Uterus (tissue), 4 donors: ENCODE measurements around the gene VPS9D1. TPM values are rescaled to one million over a fixed set of nuclear protein-coding genes. Genes with fewer than 3 reads are reported as not detected.

ENCODE experiments used
- DNase-seq, 2 donors: peaks; one replicate each; pipeline ENCODE4 v3.0.0-alpha.2; 2019 to 2020
- H3K27ac ChIP-seq, 2 donors: fragments of 200-600 bp; sonication (generic); 1 replicate in 1 of 2; 2 replicates in 1 of 2; pipeline ENCODE4 v1.5.1; 2016 to 2018
- H3K27me3 ChIP-seq, 2 donors: fragments of 200-600 bp; sonication (generic); one replicate each; pipeline ENCODE4 v1.5.1; 2018 to 2019; ENCODE audit warnings: control low read depth in 1 of 2
- H3K36me3 ChIP-seq, 2 donors: fragments of 200-600 bp; sonication (generic); one replicate each; pipeline ENCODE4 v1.5.1; 2019; ENCODE audit warnings: control low read depth in 1 of 2
- H3K4me1 ChIP-seq, 2 donors: fragments of 200-600 bp; sonication (generic); one replicate each; pipeline ENCODE4 v1.5.1; 2018 to 2019; ENCODE audit warnings: control low read depth in 1 of 2
- H3K4me3 ChIP-seq, 2 donors: fragments of 200-600 bp; sonication (generic); 1 replicate in 1 of 2; 2 replicates in 1 of 2; pipeline ENCODE4 v1.5.1; 2018 to 2019; ENCODE audit warnings: mild to moderate bottlenecking in 1 of 2
- H3K9me3 ChIP-seq, 2 donors: fragments of 200-600 bp; sonication (generic); one replicate each; pipeline ENCODE4 v1.5.1; 2019; ENCODE audit warnings: control low read depth in 1 of 2
- POLR2A ChIP-seq, 2 donors: fragments of 450-650 bp; IDR thresholded peaks; one replicate each; pipeline ENCODE4 v1.6.1; 2016; ENCODE audit warnings: antibody characterized with exemption in 2 of 2, mild to moderate bottlenecking in 1 of 2, moderate library complexity in 1 of 2
- intact Hi-C: fragments of 100-400 bp; cut with DNase I; formaldehyde crosslinking; loops from one replicate; pipeline ENCODE4 v1.15.1; 2023; ENCODE audit warnings: low total_unique reads
- total RNA-seq, 4 donors: library from RNA; depleted of rRNA in 3 of 4; stranded (reverse); fragments of >200 nt in 3 of 4; gene quantifications; one replicate each; pipeline versions ENCODE4 v1.1.0 to v1.2.4, GENCODE V29; 2014 to 2023
- TF ChIP-seq, protein P1 (sequence below), 4 experiments: fragments of 200-600 bp in 2 of 4; fragments of 450-650 bp in 2 of 4; sonication (generic) in 2 of 4; IDR thresholded peaks; one replicate each; pipeline ENCODE4 v1.5.1; 2016 to 2019; ENCODE audit warnings: antibody characterized with exemption in 4 of 4, mild to moderate bottlenecking in 2 of 4, moderate library complexity in 1 of 4
- donor health status: DM: yes; HTN: yes; CAD: no.

VPS9D1 gene
- total RNA-seq, 4 donors from 2014 or later = 0.26 to 20.6 (median 8.7) TPM

DNA sequence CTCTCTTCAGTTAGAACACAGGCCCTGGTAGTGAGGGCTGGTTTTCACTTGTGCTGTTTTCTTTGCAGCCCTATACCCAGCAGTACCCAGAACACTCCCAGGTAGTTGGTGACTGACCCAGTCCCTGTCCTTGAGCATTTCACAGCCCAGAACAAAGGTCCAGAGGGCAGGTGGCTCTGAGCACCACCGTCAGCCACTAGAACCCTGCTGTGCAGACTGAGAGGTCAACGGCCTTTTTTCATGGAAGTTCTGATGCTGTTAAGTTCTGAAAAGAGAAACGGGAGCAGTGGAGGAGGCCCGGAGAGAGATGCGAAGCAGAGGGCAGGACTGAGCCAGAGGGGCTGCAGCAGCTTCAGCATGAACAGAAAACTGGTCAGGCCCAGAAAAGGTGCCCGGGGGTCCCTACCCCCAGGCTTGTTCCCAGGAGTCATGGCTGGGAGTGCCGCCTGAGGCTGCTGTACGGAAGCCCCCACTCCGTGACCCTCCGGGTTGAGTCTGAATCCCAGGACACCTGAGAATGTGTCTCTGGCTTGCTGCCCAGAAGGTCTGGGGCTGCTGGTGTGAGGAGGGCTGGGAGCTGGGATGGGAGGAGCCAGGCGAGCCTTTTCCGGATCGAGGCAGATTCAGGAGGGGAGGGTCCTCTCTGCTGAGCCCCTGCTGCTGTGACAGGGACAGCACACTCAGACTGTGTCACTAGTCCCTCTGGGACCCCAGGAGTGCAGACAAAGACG, 9.3 kb upstream of the VPS9D1 start:
- no peaks in the 10 kb centered on the region for H3K36me3 ChIP-seq
- intact Hi-C loops = no loop called here
- no peak overlapping the region for H3K4me3 ChIP-seq
- H3K27me3 ChIP-seq = no peaks in the 10 kb centered on the region
- no peak for DNase-seq
- H3K4me1 ChIP-seq = no peaks in the 10 kb centered on the region
- no peaks in the 10 kb centered on the region for H3K9me3 ChIP-seq
- H3K27ac ChIP-seq = no peak overlapping the region
- TF ChIP-seq POLR2A (IDR thresholded peaks at IDR 0.05) = no peak
- TF ChIP-seq, protein P1, sequence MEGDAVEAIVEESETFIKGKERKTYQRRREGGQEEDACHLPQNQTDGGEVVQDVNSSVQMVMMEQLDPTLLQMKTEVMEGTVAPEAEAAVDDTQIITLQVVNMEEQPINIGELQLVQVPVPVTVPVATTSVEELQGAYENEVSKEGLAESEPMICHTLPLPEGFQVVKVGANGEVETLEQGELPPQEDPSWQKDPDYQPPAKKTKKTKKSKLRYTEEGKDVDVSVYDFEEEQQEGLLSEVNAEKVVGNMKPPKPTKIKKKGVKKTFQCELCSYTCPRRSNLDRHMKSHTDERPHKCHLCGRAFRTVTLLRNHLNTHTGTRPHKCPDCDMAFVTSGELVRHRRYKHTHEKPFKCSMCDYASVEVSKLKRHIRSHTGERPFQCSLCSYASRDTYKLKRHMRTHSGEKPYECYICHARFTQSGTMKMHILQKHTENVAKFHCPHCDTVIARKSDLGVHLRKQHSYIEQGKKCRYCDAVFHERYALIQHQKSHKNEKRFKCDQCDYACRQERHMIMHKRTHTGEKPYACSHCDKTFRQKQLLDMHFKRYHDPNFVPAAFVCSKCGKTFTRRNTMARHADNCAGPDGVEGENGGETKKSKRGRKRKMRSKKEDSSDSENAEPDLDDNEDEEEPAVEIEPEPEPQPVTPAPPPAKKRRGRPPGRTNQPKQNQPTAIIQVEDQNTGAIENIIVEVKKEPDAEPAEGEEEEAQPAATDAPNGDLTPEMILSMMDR (IDR thresholded peaks at IDR 0.05) = no peak

DNA sequence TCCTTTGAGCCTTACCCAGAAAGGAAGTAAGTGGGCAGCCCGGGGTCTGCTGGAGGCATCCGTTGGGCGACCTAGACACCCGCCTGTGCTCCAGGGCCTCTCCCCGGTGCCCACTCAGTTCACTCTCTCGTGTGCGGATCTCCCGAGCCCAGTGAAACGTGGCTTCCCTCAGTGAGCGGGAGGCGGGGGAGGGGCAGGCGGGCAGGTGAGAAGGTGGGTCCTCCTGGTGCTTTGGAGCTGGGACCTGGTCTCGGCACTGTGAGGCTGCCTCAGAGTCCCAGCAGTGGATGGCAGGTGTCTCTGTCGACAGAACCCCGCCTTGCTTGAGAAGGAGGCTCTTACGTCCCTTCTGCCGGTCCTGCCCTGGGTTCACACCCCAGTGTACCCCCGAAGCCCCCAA, 8.6 kb upstream of the VPS9D1 start:
- H3K4me3 ChIP-seq = no peak overlapping the region

DNA sequence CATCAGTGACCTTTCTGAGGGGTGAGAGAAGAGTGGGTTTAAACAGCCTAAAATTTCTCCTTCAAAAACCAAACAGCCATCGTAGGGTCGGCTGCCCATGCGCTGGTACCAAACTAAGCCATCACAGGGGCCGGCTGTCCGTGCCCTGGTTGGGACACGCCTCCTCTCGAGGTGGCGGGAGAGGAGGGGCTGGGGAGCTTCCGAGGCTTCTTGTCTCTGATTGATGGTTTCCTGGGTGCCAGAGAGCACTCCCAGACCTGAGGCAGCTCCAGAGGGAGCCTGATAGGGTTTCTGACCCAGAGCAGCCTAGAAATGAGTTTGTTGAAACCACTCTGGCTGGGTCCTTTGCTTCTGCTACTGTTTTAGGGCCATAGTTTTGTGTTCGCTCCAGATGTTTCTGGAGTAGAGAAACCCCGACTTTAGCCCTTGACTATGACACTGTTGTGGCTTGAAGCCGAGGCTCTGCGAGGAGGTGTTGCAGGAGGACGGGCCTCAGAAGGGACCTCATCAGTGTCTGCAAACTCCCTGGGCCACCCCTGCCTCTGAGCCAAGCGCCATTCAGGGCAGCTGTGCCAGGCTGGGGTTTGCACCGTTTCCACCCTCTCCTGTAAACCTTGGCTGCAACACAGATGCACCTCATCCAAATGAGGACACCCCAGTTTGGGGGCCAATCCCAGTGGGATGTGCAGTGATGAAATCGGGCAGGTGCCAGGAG, 6.9 kb upstream of the VPS9D1 start:
- Histone ChIP-seq H3K27ac (no peak overlapping the region), H3K36me3 (no peaks in the 10 kb centered on the region), H3K4me1 (peaks cover 0 to 1% of the 10 kb centered on the region in 2 donors), H3K9me3 (no peaks in the 10 kb centered on the region), H3K27me3 (no peaks in the 10 kb centered on the region), H3K4me3 (no peak overlapping the region)
- no peak for DNase-seq
- intact Hi-C loops = no loop called here
- TF ChIP-seq, protein P1 (IDR thresholded peaks at IDR 0.05) = no peak
- no peak for TF ChIP-seq POLR2A (IDR thresholded peaks at IDR 0.05)

More for the DNA sequence above, 8.6 kb upstream of the VPS9D1 start:
- TF ChIP-seq, protein P1 (IDR thresholded peaks at IDR 0.05) = no peak
- no peak for TF ChIP-seq POLR2A (IDR thresholded peaks at IDR 0.05)
- Histone ChIP-seq H3K9me3 (no peaks in the 10 kb centered on the region), H3K27me3 (no peaks in the 10 kb centered on the region), H3K27ac (no peak overlapping the region), H3K36me3 (no peaks in the 10 kb centered on the region), H3K4me1 (no peaks in the 10 kb centered on the region)
- intact Hi-C loops = no loop called here
- no peak for DNase-seq

DNA sequence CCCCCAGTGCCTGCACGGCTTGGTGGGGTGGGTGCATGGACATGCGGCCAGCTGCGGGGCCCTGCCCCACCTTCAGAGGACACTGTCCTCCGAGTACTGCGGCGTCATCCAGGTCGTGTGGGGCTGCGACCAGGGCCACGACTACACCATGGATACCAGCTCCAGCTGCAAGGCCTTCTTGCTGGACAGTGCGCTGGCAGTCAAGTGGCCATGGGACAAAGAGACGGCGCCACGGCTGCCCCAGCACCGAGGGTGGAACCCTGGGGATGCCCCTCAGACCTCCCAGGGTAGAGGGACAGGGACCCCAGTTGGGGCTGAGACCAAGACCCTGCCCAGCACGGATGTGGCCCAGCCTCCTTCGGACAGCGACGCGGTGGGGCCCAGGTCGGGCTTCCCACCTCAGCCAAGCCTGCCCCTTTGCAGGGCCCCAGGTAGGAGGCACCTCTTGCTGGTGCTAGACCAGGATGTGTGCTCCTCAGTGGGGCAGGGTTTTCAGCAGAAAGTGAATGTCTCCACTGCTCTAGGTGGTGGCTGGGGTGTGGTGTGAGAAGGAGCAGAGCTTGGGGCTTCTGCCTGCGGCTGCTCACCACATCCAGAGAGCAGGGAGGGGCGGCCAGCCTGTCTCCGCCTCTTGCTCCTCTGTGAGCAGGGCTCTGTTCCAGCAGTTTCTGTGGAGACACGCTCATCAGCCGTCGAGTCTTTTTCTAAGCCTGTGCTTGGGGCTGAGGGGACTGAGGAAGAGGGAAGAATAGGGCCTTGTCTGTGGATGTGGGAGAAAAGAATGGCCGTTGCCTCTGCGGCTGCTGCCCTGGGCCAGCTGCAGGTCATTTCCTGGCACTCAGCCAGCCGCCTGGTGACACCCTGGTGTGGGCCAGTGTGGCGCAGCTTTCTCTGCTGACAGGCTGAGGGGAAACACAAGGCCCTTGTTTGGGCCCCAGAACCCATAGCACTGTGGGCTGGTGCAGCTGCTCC, 2.9 kb upstream of the VPS9D1 start:
- no peak for DNase-seq
- H3K4me1 ChIP-seq = peaks cover 0 to 6% of the 10 kb centered on the region in 2 donors
- H3K36me3 ChIP-seq = no peaks in the 10 kb centered on the region
- no peak overlapping the region for H3K4me3 ChIP-seq
- intact Hi-C loops = no loop called here
- no peak for TF ChIP-seq POLR2A (IDR thresholded peaks at IDR 0.05)
- TF ChIP-seq, protein P1 (IDR thresholded peaks at IDR 0.05) = no peak
- H3K9me3 ChIP-seq = no peaks in the 10 kb centered on the region
- no peaks in the 10 kb centered on the region for H3K27me3 ChIP-seq
- H3K27ac ChIP-seq = no peak overlapping the region
